DMS53 treated with DMSO at 0.1 percent for 48 hours (cell line): Measurements from ENCODE around the gene ABCD3.
"Not testable (repeated sequence)": the region's sequence is repeated elsewhere in the genome, so short reads cannot be mapped to it uniquely, and the experiment has no call there.

ENCODE experiments used
- DNase-seq: peaks from one replicate; lab custom pipeline; 2025; ENCODE audit not compliant: unreplicated experiment; lab: John Stamatoyannopoulos, UW

Gene ABCD3

DNA sequence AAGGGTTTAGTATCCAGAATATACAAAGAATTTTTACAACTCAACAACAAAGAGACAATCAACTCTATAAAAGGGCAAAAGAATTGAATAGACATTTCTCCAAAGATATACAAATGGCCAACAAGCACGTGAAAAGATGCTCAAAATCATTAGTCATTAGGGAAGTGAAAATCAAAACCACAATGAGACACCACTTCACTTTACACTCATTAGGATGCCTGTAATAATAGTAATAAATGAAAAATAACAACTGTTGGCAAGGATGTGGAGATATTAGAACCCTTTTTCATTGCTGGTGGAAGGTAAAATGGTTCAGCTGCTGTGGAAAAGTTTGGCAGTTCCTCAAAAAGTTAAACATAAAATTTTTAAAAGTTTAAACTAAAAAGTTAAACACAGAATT is 7.0 kb upstream of the ABCD3 start:
- no peak for DNase-seq

- no peak for DNase-seq
Measured at GRCh38 chr1:94413311-94413710, 4.9 kb upstream of the ABCD3 start.

DNA sequence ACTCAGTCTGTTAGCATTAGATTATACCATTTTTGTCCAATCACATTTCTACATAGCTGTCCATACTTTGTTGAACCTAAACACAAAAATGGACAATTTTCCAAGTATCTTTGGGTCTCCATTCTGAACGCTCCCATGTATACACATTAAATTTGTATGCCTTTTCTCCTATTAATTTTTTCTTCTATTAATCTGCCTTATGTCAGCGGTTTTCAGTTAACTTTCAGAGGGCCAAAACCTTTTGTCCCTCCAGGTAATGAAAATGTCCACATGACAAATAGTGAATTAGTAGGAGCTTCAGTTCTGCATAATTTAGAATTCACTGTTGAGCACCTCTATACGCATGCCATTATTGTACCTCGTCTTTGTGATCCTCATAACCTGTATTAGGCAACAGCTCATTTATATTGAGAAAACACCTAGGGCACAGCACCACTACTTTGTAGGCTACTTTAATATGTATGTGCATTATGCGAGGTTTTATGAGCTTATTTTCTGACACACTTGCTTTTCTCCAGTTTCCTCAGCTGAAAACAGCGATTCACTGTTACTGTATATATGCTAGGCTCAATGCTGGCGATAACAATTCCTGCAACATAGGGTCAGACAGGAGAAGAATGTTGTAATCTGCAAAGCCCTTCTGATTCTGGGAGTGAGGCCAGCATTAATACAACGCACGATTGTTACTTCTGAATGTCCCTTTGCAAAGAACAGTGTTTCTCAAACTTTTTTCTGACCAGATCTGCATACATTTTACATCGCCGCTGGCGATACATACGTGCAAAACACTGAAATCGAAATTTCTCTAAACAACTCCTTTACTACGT is 1.1 kb upstream of the ABCD3 start:
- peak; percentile 57 for DNase-seq

GRCh38 chr1:94417728-94417977 is 536 bp upstream of the ABCD3 start:
- DNase-seq = no peak

- peak; percentile 63 for DNase-seq
Measured at GRCh38 chr1:94418664-94419655, 771 bp downstream of the ABCD3 start.

- DNase-seq = no peak
Measured at GRCh38 chr1:94422115-94422820, 4.1 kb downstream of the ABCD3 start.

DNA sequence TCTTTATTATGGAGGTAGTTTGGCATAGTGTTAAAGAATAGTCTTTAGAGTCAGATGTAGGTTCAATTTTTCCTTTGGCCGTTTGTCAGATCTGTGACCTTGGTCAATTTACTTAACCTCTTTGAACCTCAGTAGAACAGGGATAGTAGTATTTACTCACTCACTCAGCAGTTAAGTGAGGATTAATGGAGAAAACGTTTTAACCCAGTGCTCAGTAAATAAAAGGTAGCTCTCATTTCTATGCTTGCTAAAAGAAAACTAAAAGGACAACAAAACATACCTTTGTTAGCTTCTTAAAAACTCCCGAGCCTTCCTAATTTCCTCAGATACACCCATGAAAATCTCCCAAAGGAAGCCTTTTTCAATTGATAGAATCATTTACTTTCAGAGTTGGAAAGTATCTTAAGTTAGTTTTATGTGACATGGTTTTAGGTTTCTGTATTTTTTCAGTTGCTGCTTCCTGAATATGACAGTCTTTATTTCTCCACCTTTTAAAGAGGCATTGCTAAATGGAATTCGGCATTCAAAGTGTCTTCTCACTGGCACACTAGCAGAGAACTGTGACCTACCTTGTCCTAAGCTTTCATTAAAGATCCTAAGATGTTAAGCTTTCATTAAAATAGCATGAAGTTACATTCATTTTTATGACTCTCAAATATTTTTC is 7.8 kb downstream of the ABCD3 start:
- DNase-seq = peak; percentile 97

- not testable (repeated sequence) for DNase-seq
Measured at GRCh38 chr1:94426485-94426870, 8.3 kb downstream of the ABCD3 start.

DNA sequence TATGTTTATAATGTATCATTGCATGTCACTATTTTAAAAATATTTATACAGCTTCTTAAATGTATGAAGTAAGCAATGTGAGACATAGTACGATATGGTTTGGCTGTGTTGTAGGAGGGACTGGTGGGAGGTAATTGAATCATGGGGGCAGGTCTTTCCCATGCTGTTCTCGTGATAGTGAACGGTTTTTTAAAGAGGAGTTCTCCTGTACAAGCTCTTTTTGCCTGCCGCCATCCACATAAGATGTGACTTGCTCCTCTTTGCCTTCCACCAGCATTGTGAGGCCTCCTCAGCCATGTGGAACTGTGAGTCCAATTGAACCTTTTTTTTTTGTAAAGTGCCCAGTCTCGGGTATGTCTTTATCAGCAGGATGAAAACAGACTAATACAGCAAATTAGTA is 10.3 kb downstream of the ABCD3 start:
- DNase-seq = no peak

GRCh38 chr1:94428927-94429528 is 10.8 kb downstream of the ABCD3 start:
- DNase-seq = not testable (repeated sequence)

GRCh38 chr1:94430066-94430465 is 11.9 kb downstream of the ABCD3 start:
- not testable (repeated sequence) for DNase-seq

DNA sequence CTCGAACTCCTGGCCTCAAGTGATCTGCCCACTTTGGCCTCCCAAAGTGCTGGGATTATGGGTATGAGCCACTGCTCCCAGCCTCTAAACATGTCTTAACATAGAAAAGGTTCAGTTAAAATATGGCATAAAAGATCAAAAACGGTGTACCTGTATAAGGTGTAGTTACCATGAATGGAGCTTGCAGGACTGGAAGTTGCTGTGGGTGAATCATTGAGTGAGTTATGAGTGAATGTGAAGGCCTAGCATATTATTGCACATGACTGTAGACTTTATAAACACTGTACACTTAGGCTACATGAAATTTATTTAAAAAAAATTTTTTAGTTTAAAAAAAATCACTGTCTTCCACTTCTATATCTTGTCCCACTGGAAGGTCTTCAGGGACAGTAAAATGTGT is 15.7 kb downstream of the ABCD3 start:
- no peak for DNase-seq

DNA sequence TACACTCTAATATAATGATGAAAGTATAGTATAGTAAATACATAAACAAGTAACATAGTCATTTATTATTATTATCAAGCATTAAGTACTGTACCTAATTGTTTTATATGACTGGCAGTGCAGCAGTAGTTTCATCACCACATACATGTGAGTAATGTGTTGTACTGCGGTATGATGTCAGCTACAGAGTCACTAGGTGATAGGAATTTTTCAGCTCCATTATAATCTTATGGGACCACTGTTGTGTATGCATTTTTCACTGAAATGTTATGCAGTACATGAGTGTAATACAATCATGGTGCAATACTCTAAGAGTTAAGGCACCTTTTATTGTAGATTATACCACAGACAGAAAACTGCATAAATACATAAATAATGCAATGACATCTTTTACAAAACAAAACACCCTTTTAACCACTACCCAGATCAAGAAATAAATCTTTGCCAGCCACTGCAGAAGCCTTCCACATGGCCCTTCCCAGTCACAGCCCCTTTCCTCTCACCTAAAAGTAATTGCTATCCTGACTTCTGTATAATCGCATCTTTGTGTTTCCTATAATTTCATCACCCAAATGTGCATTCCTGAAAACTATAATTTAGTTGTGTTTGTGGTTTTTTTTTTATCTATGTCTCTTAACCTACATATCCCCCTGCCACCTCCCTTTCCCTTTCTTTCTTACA is 16.3 kb downstream of the ABCD3 start:
- DNase-seq = no peak

DNA sequence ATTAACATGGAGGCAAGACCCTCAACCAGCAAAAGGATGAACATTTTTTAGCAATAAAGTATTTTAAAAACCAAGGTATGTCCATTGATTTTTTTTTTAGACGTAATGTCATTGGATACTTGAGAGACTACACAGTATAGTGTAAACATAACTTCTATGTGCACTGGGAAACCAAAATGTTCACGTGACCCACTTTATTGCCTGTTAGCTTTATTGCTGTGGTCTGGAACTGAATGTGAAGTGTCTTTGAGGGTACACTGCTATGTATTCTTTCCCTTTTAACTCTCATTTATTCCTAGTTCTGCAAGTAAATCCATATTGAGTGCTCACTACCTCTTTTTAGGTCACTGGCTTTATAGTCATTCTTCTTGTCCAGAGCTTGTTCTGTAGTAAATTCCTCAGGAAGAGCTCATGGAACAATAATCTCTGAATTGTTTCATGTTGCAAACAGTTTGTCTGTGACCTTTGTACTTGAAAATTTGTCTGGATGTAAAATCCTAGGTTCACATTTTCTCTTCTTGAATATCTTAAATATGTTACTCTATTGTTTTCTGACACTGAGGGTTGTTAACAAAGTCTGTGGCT is 20.6 kb downstream of the ABCD3 start:
- no peak for DNase-seq

GRCh38 chr1:94440088-94440487 is 21.9 kb downstream of the ABCD3 start:
- DNase-seq = no peak

DNA sequence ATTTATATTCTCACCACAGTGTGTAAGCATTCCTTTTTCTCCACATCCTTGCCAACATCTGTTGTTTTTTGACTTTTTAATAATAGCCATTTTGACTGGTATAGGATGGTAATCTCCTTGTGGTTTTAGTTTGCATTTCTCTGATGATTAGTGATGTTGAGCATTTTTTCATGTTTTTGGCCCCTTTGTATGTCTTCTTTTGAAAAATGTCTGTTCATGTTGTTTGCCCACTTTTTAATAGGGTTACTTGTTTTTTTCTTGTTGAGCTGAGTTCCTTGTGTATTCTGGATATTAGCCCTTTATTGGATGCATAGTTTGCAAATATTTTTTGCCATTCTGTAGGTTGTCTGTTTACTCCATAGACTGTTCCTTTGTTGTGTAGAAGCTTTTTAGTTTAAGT is 24.9 kb downstream of the ABCD3 start:
- not testable (repeated sequence) for DNase-seq

DNA sequence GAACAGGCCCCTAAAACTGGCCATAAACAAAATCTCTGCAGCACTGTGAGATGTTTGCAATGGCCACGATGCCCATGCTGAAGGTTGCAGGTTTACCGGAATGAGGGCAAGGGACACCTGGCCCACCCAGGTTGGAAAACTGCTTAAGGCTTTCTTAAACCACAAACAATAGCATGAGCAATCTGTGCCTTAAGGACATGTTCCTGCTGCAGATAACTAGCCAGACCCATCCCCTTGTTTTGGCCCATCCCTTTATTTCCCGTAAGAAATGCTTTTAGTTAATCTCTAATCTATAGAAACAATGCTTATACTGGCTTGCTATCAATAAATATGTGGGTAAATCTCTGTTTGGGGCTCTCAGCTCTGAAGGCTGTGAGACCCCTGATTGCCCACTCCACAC is 26.6 kb downstream of the ABCD3 start:
- DNase-seq = not testable (repeated sequence)

DNA sequence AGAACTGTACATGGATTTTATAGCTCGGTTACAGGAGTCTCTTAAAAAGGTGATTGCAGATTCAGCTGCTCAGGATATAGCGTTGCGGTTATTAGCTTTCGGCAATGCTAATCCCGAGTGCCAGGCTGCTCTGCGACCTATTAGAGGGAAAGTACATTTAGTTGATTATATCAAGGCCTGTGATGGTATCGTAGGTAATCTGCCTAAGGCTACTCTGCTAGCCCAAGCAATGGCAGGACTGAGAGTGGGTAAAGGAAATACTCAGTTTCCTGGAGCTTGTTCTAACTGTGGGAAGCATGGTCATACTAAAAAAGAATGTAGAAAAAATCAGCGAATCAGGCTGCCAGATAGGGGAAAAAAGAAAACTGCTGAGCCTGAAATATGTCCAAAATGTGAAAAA is 27.5 kb downstream of the ABCD3 start:
- DNase-seq = not testable (repeated sequence)

GRCh38 chr1:94446177-94446576 is 28.0 kb downstream of the ABCD3 start:
- not testable (repeated sequence) for DNase-seq

DNA sequence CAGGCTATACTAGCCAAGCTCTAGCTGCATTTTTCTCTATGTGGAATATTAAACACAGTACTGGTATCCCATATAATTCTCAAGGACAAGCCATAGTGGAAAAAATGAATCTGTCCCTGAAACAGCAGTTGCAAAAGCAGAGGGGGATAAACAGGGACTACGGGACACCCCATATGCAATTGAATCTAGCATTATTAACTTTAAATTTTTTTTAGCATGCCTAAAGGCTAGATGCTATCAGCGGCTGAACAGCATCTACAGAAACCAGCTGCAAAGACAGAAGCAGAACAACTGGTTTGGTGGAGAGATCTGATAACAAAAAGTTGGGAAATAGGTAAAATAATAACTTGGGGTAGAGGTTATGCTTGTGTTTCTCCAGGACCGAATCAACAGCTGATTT is 30.6 kb downstream of the ABCD3 start:
- not testable (repeated sequence) for DNase-seq
